B cell (primary cell): Measurements from ENCODE around the gene TEX52. TPM values are rescaled to one million over a fixed set of nuclear protein-coding genes. Genes with fewer than 3 reads are reported as not detected.

Experiments used
- ATAC-seq: fragments of 200-7000 bp; cut with Tn5 transposase; one replicate; pipeline ENCODE4 v1.10.0; 2021; ENCODE audit warnings: low read depth, mild to moderate bottlenecking, moderate number of reproducible peaks, moderate library complexity
- CTCF ChIA-PET: fragments of 350-600 bp; sonication (Branson Sonifier 250); formaldehyde crosslinking; loops from one replicate; lab custom pipeline; 2021; ENCODE audit warnings: antibody characterized with exemption, inconsistent platforms; lab: Charles Lee
- POLR2A ChIA-PET: fragments of 350-600 bp; sonication (Branson Sonifier 250); formaldehyde crosslinking; loops from one replicate; lab custom pipeline; 2021; ENCODE audit warnings: antibody characterized with exemption; lab: Charles Lee
- DNase-seq: peaks from one replicate; pipeline ENCODE4 v3.0.0; 2013
- H2AFZ ChIP-seq: 2 replicates; pipeline ENCODE4 v1.6.1; 2012; ENCODE audit warnings: mild to moderate bottlenecking, low read depth, low read length; ENCODE audit not compliant: insufficient read depth, poor library complexity, severe bottlenecking
- H3K27ac ChIP-seq, 2 donors: 1 replicate in 1 of 2; 2 replicates in 1 of 2; pipeline ENCODE4 v1.5.1; 2012 to 2013; ENCODE audit warnings: low read length in 2 of 2, mild to moderate bottlenecking in 2 of 2, moderate library complexity in 1 of 2
- H3K27me3 ChIP-seq, 4 experiments: fragments of 200-600 bp in 1 of 4; sonication (generic) in 1 of 4; replicated peaks in 1 of 4; 1 replicate in 2 of 4; 2 replicates in 2 of 4; pipeline versions ENCODE4 v1.6.1 to v1.7.0; 2013 to 2016; ENCODE audit warnings: low read length in 3 of 4, mild to moderate bottlenecking in 2 of 4, mixed read lengths in 1 of 4, moderate library complexity in 1 of 4; ENCODE audit not compliant: insufficient read depth in 4 of 4, control insufficient read depth in 3 of 4; ENCODE audit errors: control extremely low read depth in 1 of 4
- H3K36me3 ChIP-seq, 2 experiments: replicated peaks in 1 of 2; 1 replicate in 1 of 2; 2 replicates in 1 of 2; pipeline versions ENCODE4 v1.6.1 to v1.7.1; 2013; ENCODE audit warnings: low read length in 1 of 2; ENCODE audit not compliant: insufficient read depth in 2 of 2, control insufficient read depth in 1 of 2; ENCODE audit errors: control extremely low read depth in 1 of 2, extremely low read depth in 1 of 2
- H3K4me1 ChIP-seq, 2 donors: fragments of 200-600 bp in 1 of 2; sonication (generic) in 1 of 2; 1 replicate in 1 of 2; 2 replicates in 1 of 2; pipeline versions ENCODE4 v1.5.1 to v1.6.1; 2013 to 2017; ENCODE audit warnings: low read length in 2 of 2; ENCODE audit not compliant: control insufficient read depth in 2 of 2, insufficient read depth in 2 of 2
- H3K4me2 ChIP-seq: replicated peaks from 2 replicates; pipeline ENCODE3; 2012; ENCODE audit warnings: mild to moderate bottlenecking, low read depth, low read length; ENCODE audit not compliant: poor library complexity, severe bottlenecking
- H3K4me3 ChIP-seq, 5 experiments: fragments of 200-600 bp in 1 of 5; sonication (generic) in 1 of 5; 1 replicate in 3 of 5; 2 replicates in 2 of 5; pipeline versions ENCODE4 v1.5.1 to v1.7.0; 2011 to 2016; ENCODE audit warnings: low read length in 4 of 5, mild to moderate bottlenecking in 4 of 5, low read depth in 2 of 5, control low read depth in 1 of 5, moderate library complexity in 1 of 5; ENCODE audit not compliant: insufficient read depth in 1 of 5; ENCODE audit errors: control extremely low read depth in 1 of 5, extremely low read depth in 1 of 5
- H3K79me2 ChIP-seq: fragments of 200-600 bp; sonication (generic); one replicate; pipeline ENCODE4 v1.6.0; 2016; ENCODE audit warnings: low read length; ENCODE audit not compliant: control insufficient read depth, insufficient read depth
- H3K9ac ChIP-seq: fragments of 200-600 bp; sonication (generic); 2 replicates; pipeline ENCODE4 v1.6.1; 2017; ENCODE audit warnings: mild to moderate bottlenecking, low read length, moderate library complexity
- H3K9me3 ChIP-seq, 3 donors: one replicate each; pipeline versions ENCODE4 v1.6.1 to v1.7.1; 2013; ENCODE audit warnings: low read length in 2 of 3; ENCODE audit not compliant: control insufficient read depth in 2 of 3, insufficient read depth in 1 of 3; ENCODE audit errors: control extremely low read depth in 1 of 3
- H4K20me1 ChIP-seq: 2 replicates; pipeline ENCODE4 v1.6.0; 2012; ENCODE audit warnings: mild to moderate bottlenecking, low read length; ENCODE audit not compliant: insufficient read depth, control insufficient read depth, poor library complexity, severe bottlenecking
- H3K27ac Mint-ChIP-seq: one replicate; pipeline ENCODE4 v1.8.0; 2021; ENCODE audit warnings: mixed read lengths
- H3K27me3 Mint-ChIP-seq: one replicate; pipeline ENCODE4 v1.8.0; 2021; ENCODE audit warnings: mixed read lengths
- H3K4me1 Mint-ChIP-seq: one replicate; pipeline ENCODE4 v1.8.0; 2021; ENCODE audit warnings: mixed read lengths
- H3K4me3 Mint-ChIP-seq: one replicate; pipeline ENCODE4 v1.8.0; 2021; ENCODE audit warnings: mixed read lengths
- H3K9me3 Mint-ChIP-seq: one replicate; pipeline ENCODE4 v1.8.0; 2022; ENCODE audit warnings: mixed read lengths; ENCODE audit not compliant: insufficient read depth
- EZH2 ChIP-seq: IDR thresholded peaks from 2 replicates; pipeline ENCODE4 v1.6.1; 2012; ENCODE audit warnings: borderline replicate concordance, low read depth, mild to moderate bottlenecking, moderate library complexity, low read length; ENCODE audit not compliant: insufficient read depth, poor library complexity, severe bottlenecking
- WGBS: methylation state at CpG from one replicate; pipeline ENCODE4 v1.1.5; 2013; ENCODE audit warnings: missing lambda C conversion rate; ENCODE audit not compliant: insufficient coverage; 5-methylcytosine and 5-hydroxymethylcytosine counted together
- intact Hi-C: fragments of 100-400 bp; cut with micrococcal nuclease; formaldehyde crosslinking; loops from one replicate; pipeline ENCODE4 v1.10.0; 2022
- polyA plus RNA-seq: library from polyadenylated mRNA; depleted of rRNA; stranded (reverse); fragments of >200 nt; gene quantifications from 2 replicates; pipeline ENCODE4 v1.2.3, GENCODE V29; 2012
- total RNA-seq, 2 donors: library from RNA; stranded (reverse); fragments of 120-200 nt in 1 of 2; gene quantifications; 1 replicate in 1 of 2; 2 replicates in 1 of 2; pipeline versions ENCODE4 v1.2.3 to v1.2.4, GENCODE V29; 2013 to 2022
- TF ChIP-seq, protein P1 (sequence below): fragments of 200-600 bp; IDR thresholded peaks from one replicate; pipeline ENCODE4 v1.8.0; 2022; ENCODE audit warnings: antibody characterized with exemption, mild to moderate bottlenecking

The TEX52 gene
- total and polyA plus RNA-seq, 2 donors (not counting 1 experiment from before 2014, with no cell fraction given) = not detected

DNA sequence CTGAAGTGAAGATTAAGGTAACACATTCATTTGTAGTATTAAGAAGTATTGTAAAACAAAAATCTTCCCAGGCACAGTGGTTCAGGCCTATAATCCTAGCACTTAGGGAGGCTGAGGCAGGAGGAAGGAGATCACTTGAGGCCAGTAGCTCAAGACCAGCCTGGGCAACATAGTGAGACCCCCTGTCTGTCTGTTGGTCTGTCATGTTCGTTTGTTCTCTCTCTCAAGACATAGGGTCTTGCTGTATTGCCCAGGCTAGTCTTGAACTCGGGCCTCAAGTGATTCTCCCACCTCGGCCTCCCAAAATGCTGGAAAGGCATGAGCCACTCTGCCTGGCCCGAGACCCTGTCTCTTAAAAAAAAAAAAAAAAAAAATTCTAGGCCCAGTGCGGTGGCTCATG lies 40.6 kb upstream of the TEX52 start:
- ATAC-seq = no peak
- H3K9me3 Mint-ChIP-seq = no peaks in the 10 kb centered on the region
- no peak overlapping the region for H3K9ac ChIP-seq
- ChIA-PET CTCF (no interaction called here), POLR2A (no interaction called here)
- no peaks in the 10 kb centered on the region for H3K9me3 ChIP-seq
- H3K27me3 Mint-ChIP-seq = no peaks in the 10 kb centered on the region
- no peaks in the 10 kb centered on the region for H3K36me3 ChIP-seq
- H3K4me2 ChIP-seq = no peak overlapping the region
- intact Hi-C loops = no loop called here
- no peaks in the 10 kb centered on the region for H3K27me3 ChIP-seq
- no peak overlapping the region for H2AFZ ChIP-seq
- no peaks in the 10 kb centered on the region for H4K20me1 ChIP-seq
- H3K4me1 Mint-ChIP-seq = no peaks in the 10 kb centered on the region
- H3K27ac Mint-ChIP-seq = no peak overlapping the region
- TF ChIP-seq EZH2 = no peak
- TF ChIP-seq, protein P1, sequence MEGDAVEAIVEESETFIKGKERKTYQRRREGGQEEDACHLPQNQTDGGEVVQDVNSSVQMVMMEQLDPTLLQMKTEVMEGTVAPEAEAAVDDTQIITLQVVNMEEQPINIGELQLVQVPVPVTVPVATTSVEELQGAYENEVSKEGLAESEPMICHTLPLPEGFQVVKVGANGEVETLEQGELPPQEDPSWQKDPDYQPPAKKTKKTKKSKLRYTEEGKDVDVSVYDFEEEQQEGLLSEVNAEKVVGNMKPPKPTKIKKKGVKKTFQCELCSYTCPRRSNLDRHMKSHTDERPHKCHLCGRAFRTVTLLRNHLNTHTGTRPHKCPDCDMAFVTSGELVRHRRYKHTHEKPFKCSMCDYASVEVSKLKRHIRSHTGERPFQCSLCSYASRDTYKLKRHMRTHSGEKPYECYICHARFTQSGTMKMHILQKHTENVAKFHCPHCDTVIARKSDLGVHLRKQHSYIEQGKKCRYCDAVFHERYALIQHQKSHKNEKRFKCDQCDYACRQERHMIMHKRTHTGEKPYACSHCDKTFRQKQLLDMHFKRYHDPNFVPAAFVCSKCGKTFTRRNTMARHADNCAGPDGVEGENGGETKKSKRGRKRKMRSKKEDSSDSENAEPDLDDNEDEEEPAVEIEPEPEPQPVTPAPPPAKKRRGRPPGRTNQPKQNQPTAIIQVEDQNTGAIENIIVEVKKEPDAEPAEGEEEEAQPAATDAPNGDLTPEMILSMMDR = no peak
- peaks cover 16% of the 10 kb centered on the region for H3K79me2 ChIP-seq
- H3K4me3 ChIP-seq = no peak overlapping the region
- WGBS = 100% methylated on average over 1 of the region's 5 CpGs
- DNase-seq = no peak
- no peaks in the 10 kb centered on the region for H3K4me1 ChIP-seq
- no peak overlapping the region for H3K4me3 Mint-ChIP-seq
- no peak overlapping the region for H3K27ac ChIP-seq

DNA sequence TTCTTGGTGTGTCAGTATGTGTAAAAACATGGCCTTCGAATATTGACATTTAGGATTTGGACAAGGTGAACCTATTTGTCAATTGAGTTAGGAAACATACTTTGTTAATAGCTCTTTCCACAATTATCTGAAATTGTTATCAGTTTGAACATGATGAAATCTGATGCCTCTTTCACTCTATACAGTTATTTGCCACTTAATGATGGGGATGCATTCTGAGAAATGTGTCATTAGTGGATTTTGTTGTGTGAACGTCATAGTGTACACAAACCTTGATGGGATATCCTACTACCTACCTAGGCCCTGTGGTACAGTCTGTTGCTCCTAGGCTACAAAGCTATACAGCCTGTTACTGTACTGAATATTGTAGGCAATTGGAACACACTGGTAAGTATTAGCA lies 38.7 kb upstream of the TEX52 start:
- no peak overlapping the region for H3K27ac ChIP-seq
- no peak for ATAC-seq

More for the DNA sequence above, 38.7 kb upstream of the TEX52 start:
- Histone ChIP-seq H3K4me1 (peaks cover 5 to 6% of the 10 kb centered on the region in 2 donors), H3K9ac (no peak overlapping the region), H4K20me1 (no peaks in the 10 kb centered on the region), H3K36me3 (no peaks in the 10 kb centered on the region), H2AFZ (no peak overlapping the region), H3K4me2 (no peak overlapping the region), H3K27me3 (no peaks in the 10 kb centered on the region), H3K4me3 (no peak overlapping the region), H3K9me3 (no peaks in the 10 kb centered on the region), H3K79me2 (peaks cover 21% of the 10 kb centered on the region)
- no CpG with 5 or more reads among the region's 2 CpGs for WGBS
- no peak for DNase-seq
- intact Hi-C loops = no loop called here
- TF ChIP-seq, protein P1 = no peak
- no peak for TF ChIP-seq EZH2
- Mint-ChIP-seq H3K4me1 (peaks cover 10% of the 10 kb centered on the region), H3K27me3 (no peaks in the 10 kb centered on the region), H3K27ac (no peak overlapping the region), H3K4me3 (no peak overlapping the region), H3K9me3 (no peaks in the 10 kb centered on the region)
- ChIA-PET POLR2A (no interaction called here), CTCF (interaction anchor here (0.8 kb wide), 1 partner anchor 10 kb away, joined by 3 read pairs; no protein-coding TSS in a partner anchor)
